ENCODE data around the gene GOPC.

GRCh38 chr6:117521791-117522502 lies 80.4 kb downstream of the GOPC start:
- TF ChIP-seq CTCF (IDR thresholded peaks at IDR 0.05; ENCODE audit: low read depth, low read length, poor library complexity, severe bottlenecking): no peak
- no peak for TF ChIP-seq EZH2phosphoT487 (IDR thresholded peaks at IDR 0.05; ENCODE audit: borderline replicate concordance, low read length)
